DND-41 (cell line): Measurements from ENCODE around the gene HSPA12A.

ENCODE experiments used
- EZH2 ChIP-seq: IDR thresholded peaks from 3 replicates; pipeline ENCODE4 v1.6.1; 2012; ENCODE audit warnings: borderline replicate concordance, low read depth, mild to moderate bottlenecking, moderate library complexity, low read length, inconsistent platforms; ENCODE audit not compliant: severe bottlenecking
- TF ChIP-seq, protein P1 (sequence below): IDR thresholded peaks from 2 replicates; pipeline ENCODE4 v1.5.1; 2012; ENCODE audit warnings: borderline replicate concordance, low read length, moderate library complexity, mild to moderate bottlenecking; ENCODE audit not compliant: poor library complexity, severe bottlenecking; ENCODE audit errors: extremely low read depth

DNA sequence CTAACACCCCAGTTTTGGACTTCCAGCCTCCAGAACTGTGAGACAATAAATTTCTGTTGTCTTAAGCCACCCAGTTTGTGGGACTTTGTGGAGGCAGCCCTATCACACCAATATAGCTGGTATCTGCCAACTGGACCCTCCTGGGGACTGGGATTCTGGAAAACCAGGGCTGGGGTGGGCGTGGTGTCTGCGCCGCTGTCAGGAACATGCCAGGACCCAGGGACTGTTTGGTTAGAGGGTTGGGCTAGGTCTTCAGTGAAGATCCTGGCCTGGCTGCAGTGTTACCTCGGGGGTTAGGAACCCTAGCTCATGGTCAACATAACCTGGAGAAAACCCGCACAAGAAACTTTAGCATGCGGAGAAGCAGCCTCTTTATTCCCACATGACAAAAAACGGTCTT lies 79.0 kb downstream of the HSPA12A start:
- TF ChIP-seq, protein P1, sequence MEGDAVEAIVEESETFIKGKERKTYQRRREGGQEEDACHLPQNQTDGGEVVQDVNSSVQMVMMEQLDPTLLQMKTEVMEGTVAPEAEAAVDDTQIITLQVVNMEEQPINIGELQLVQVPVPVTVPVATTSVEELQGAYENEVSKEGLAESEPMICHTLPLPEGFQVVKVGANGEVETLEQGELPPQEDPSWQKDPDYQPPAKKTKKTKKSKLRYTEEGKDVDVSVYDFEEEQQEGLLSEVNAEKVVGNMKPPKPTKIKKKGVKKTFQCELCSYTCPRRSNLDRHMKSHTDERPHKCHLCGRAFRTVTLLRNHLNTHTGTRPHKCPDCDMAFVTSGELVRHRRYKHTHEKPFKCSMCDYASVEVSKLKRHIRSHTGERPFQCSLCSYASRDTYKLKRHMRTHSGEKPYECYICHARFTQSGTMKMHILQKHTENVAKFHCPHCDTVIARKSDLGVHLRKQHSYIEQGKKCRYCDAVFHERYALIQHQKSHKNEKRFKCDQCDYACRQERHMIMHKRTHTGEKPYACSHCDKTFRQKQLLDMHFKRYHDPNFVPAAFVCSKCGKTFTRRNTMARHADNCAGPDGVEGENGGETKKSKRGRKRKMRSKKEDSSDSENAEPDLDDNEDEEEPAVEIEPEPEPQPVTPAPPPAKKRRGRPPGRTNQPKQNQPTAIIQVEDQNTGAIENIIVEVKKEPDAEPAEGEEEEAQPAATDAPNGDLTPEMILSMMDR: no peak
- TF ChIP-seq EZH2: no peak
